ENCODE results near the gene FOXA1. TPM values are rescaled to one million over a fixed set of nuclear protein-coding genes. Genes with fewer than 3 reads are reported as not detected.

The FOXA1 gene
- total RNA-seq, 4 donors from 2014 or later, result 4.8 to 14.4 (median 8.3) TPM

GRCh38 chr14:37637341-37637740 is 42.3 kb upstream of the FOXA1 start:
- WGBS, result 44% methylated on average over 4 of the region's 4 CpGs
- H3K4me3 ChIP-seq, result no peak overlapping the region
- TF ChIP-seq POLR2AphosphoS5 (IDR thresholded peaks at IDR 0.05) (no peak), CTCF (IDR thresholded peaks at IDR 0.05) (no peak), EP300 (IDR thresholded peaks at IDR 0.05) (no peak), POLR2A (IDR thresholded peaks at IDR 0.05) (no peak)
- no peaks in the 10 kb centered on the region for H3K27me3 ChIP-seq
- H3K9me3 ChIP-seq, result no peaks in the 10 kb centered on the region
- no peaks in the 10 kb centered on the region for H3K36me3 ChIP-seq
- DNase-seq (ENCODE audit: low spot score in 2 of 2), result no peak
- no peak overlapping the region for H3K27ac ChIP-seq
- no peaks in the 10 kb centered on the region for H3K4me1 ChIP-seq

- H3K9me3 ChIP-seq, result no peaks in the 10 kb centered on the region
- H3K27ac ChIP-seq, result no peak overlapping the region
- peaks cover 18% of the 10 kb centered on the region for H3K4me1 ChIP-seq
- H3K36me3 ChIP-seq, result no peaks in the 10 kb centered on the region
- no peak overlapping the region for H3K4me3 ChIP-seq
- 65% methylated on average over 9 of the region's 9 CpGs for WGBS
- peaks cover 26% of the 10 kb centered on the region for H3K27me3 ChIP-seq
- no peak for TF ChIP-seq CTCF (IDR thresholded peaks at IDR 0.05)
- no peak for TF ChIP-seq EP300 (IDR thresholded peaks at IDR 0.05)
- no peak for TF ChIP-seq POLR2A (IDR thresholded peaks at IDR 0.05)
- no peak for TF ChIP-seq POLR2AphosphoS5 (IDR thresholded peaks at IDR 0.05)
- DNase-seq (ENCODE audit: low spot score in 2 of 2), result no peak
Measured at GRCh38 chr14:37625597-37626595, 30.8 kb upstream of the FOXA1 start.

GRCh38 chr14:37623971-37624370 is 28.9 kb upstream of the FOXA1 start:
- Histone ChIP-seq H3K4me3 (no peak overlapping the region), H3K36me3 (no peaks in the 10 kb centered on the region), H3K27ac (no peak overlapping the region), H3K4me1 (peaks cover 18% of the 10 kb centered on the region), H3K27me3 (peaks cover 28% of the 10 kb centered on the region), H3K9me3 (no peaks in the 10 kb centered on the region)
- DNase-seq (ENCODE audit: low spot score in 2 of 2), result no peak
- WGBS, result 81% methylated on average over 1 of the region's 1 CpG
- no peak for TF ChIP-seq POLR2A (IDR thresholded peaks at IDR 0.05)
- no peak for TF ChIP-seq CTCF (IDR thresholded peaks at IDR 0.05)
- no peak for TF ChIP-seq EP300 (IDR thresholded peaks at IDR 0.05)
- TF ChIP-seq POLR2AphosphoS5 (IDR thresholded peaks at IDR 0.05), result no peak

- Histone ChIP-seq H3K9me3 (no peaks in the 10 kb centered on the region), H3K4me1 (peaks cover 18% of the 10 kb centered on the region), H3K27ac (no peak overlapping the region), H3K27me3 (peaks cover 28% of the 10 kb centered on the region), H3K36me3 (no peaks in the 10 kb centered on the region), H3K4me3 (no peak overlapping the region)
- no peak for TF ChIP-seq EP300 (IDR thresholded peaks at IDR 0.05)
- no peak for TF ChIP-seq CTCF (IDR thresholded peaks at IDR 0.05)
- no peak for TF ChIP-seq POLR2AphosphoS5 (IDR thresholded peaks at IDR 0.05)
- TF ChIP-seq POLR2A (IDR thresholded peaks at IDR 0.05), result no peak
- 31% methylated on average over 1 of the region's 1 CpG for WGBS
- DNase-seq (ENCODE audit: low spot score in 2 of 2), result no peak
Measured at GRCh38 chr14:37623426-37623951, 28.4 kb upstream of the FOXA1 start.
